Glutamatergic neuron (in vitro differentiated cells): Measurements from ENCODE around the gene PCNT. TPM values are rescaled to one million over a fixed set of nuclear protein-coding genes. Genes with fewer than 3 reads are reported as not detected.

Experiments
- DNase-seq: peaks from one replicate; pipeline ENCODE4 v3.0.0; 2022
- H3K27ac Mint-ChIP-seq: one replicate; pipeline ENCODE4 v1.8.0; 2020; ENCODE audit warnings: mild to moderate bottlenecking, mixed read lengths, inconsistent platforms; ENCODE audit not compliant: unreplicated experiment
- H3K27me3 Mint-ChIP-seq: one replicate; pipeline ENCODE4 v1.8.0; 2020; ENCODE audit warnings: mild to moderate bottlenecking, moderate library complexity, mixed read lengths, inconsistent platforms; ENCODE audit not compliant: unreplicated experiment
- H3K36me3 Mint-ChIP-seq: one replicate; pipeline ENCODE4 v1.8.0; 2020; ENCODE audit warnings: mild to moderate bottlenecking, mixed read lengths, inconsistent platforms; ENCODE audit not compliant: unreplicated experiment
- H3K4me1 Mint-ChIP-seq: one replicate; pipeline ENCODE4 v1.8.0; 2020; ENCODE audit warnings: mild to moderate bottlenecking, low read depth, mixed read lengths, inconsistent platforms; ENCODE audit not compliant: unreplicated experiment
- H3K4me3 Mint-ChIP-seq: one replicate; pipeline ENCODE4 v1.8.0; 2020; ENCODE audit warnings: mild to moderate bottlenecking, mixed read lengths, inconsistent platforms; ENCODE audit not compliant: unreplicated experiment
- H3K9me3 Mint-ChIP-seq: one replicate; pipeline ENCODE4 v1.8.0; 2020; ENCODE audit warnings: mild to moderate bottlenecking, moderate library complexity, mixed read lengths, inconsistent platforms; ENCODE audit not compliant: unreplicated experiment
- CTCF ChIP-seq: fragments of 200-600 bp; sonication (generic); IDR thresholded peaks from one replicate; pipeline ENCODE4 v1.5.0; 2021; ENCODE audit not compliant: partially characterized antibody, unreplicated experiment
- total RNA-seq: library from RNA; stranded (reverse); fragmentation: NEBNext Ultra II Directional; extraction: Animal tissue kit (Norgen Biotek cat#: 25700); gene quantifications from one replicate; pipeline ENCODE4 v1.2.1, GENCODE V29; 2021; ENCODE audit not compliant: unreplicated experiment

Gene PCNT
- total RNA-seq, 1 donor from 2014 or later = 117 TPM

DNA sequence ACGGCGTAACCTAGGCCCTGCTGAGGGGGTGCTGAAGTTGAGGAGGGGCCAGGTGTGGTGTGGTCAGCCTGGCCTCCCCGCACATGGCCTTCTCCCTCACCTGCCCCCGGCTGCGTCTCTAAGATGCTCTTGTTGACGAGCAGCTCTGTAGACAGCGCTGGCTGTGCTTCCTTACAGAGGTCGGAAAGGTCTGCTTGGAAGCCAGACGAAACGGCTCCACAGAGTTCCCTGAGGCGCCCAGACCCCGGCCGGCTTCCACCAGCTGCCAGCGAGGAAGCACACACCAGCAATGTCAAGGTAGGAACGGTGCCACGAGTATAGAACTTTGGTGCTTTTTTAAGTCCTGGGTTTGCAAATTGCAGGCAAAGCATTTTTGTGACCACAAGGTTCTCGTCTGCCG lies 116.0 kb downstream of the PCNT start:
- peaks cover 3% of the 10 kb centered on the region for H3K9me3 Mint-ChIP-seq

DNA sequence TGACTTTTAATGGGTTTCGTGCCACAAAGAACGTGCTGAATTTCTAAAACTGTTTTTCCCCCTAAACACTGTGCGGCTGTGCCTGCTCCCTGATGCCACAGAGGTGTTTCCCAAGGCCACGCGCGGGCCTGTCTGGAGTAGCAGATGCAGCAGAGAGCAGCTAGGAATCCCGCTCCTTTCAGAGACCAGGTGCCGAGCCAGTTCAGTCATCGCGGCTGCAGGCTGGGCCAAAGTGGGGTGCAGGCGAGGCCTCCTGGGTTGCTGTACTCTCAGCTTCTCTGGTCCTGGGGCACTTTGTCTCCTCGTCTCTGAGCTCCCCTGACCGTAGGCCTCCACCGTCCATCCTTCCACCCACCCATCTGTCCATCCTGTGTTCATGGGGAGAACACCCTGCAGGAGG lies 117.4 kb downstream of the PCNT start:
- Mint-ChIP-seq H3K27me3 (peaks cover 3% of the 10 kb centered on the region), H3K4me1 (no peaks in the 10 kb centered on the region), H3K9me3 (peaks cover 4% of the 10 kb centered on the region), H3K27ac (no peak overlapping the region), H3K4me3 (no peak overlapping the region), H3K36me3 (peaks cover 11% of the 10 kb centered on the region)
- DNase-seq = no peak
- TF ChIP-seq CTCF = no peak

More for the DNA sequence above, 116.0 kb downstream of the PCNT start:
- no peak for DNase-seq
- Mint-ChIP-seq H3K27ac (no peak overlapping the region), H3K27me3 (peaks cover 3% of the 10 kb centered on the region), H3K36me3 (peaks cover 7% of the 10 kb centered on the region), H3K4me3 (no peak overlapping the region), H3K4me1 (no peaks in the 10 kb centered on the region)
- TF ChIP-seq CTCF = no peak

GRCh38 chr21:46441961-46442498 lies 118.1 kb downstream of the PCNT start:
- Mint-ChIP-seq H3K4me1 (no peaks in the 10 kb centered on the region), H3K27me3 (peaks cover 3% of the 10 kb centered on the region), H3K4me3 (no peak overlapping the region), H3K9me3 (peaks cover 4% of the 10 kb centered on the region), H3K27ac (no peak overlapping the region), H3K36me3 (peaks cover 11% of the 10 kb centered on the region)
- DNase-seq = no peak
- TF ChIP-seq CTCF = no peak

DNA sequence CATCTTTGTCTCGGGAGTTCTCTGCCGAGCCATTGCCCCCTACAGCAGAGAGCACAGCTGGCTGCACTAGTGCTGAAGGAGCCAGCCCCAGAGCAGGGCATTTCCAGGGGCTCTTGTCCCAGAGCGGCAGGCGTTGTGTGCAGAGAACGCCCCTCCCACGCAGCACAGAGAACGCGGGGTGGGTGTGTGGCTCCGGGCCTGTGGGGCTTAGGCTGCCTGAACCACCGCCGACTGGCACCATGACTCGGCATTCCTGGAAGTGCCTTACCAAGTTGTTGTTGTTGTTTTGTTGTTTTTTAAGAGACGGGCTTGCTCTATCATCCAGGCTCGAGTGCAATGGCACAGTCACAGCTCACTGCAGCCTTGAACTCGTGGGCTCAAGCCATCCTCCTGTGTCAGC lies 119.0 kb downstream of the PCNT start:
- peaks cover 8% of the 10 kb centered on the region for H3K9me3 Mint-ChIP-seq
- no peaks in the 10 kb centered on the region for H3K4me1 Mint-ChIP-seq
- H3K36me3 Mint-ChIP-seq = peaks cover 17% of the 10 kb centered on the region
- peaks cover 3% of the 10 kb centered on the region for H3K27me3 Mint-ChIP-seq
- TF ChIP-seq CTCF = no peak
- H3K27ac Mint-ChIP-seq = peak overlapping the region; percentile 34
- no peak overlapping the region for H3K4me3 Mint-ChIP-seq
- DNase-seq = no peak

GRCh38 chr21:46443910-46444309 lies 120.0 kb downstream of the PCNT start:
- Mint-ChIP-seq H3K27ac (no peak overlapping the region), H3K4me1 (no peaks in the 10 kb centered on the region), H3K27me3 (peaks cover 3% of the 10 kb centered on the region), H3K4me3 (no peak overlapping the region), H3K9me3 (peaks cover 13% of the 10 kb centered on the region), H3K36me3 (peaks cover 25% of the 10 kb centered on the region)
- TF ChIP-seq CTCF = no peak
- no peak for DNase-seq
